K562 (cell line): ENCODE data around the gene FFAR1. TPM values are rescaled to one million over a fixed set of nuclear protein-coding genes. Genes with fewer than 3 reads are reported as not detected.

Experiments used
- ATAC-seq: fragments of 200-7000 bp; cut with Tn5 transposase; 3 replicates; pipeline ENCODE4 v1.9.1; 2020; ENCODE audit warnings: moderate library complexity
- BruUV-seq: library from RNA; stranded (reverse); fragments of 400-500 nt; replicated peaks from 2 replicates; lab custom pipeline; 2021; lab: Mats Ljungman, UMichigan
- CTCF ChIA-PET: fragments of 300-600 bp; formaldehyde crosslinking; extraction: SDS; loops from one replicate; lab custom pipeline; 2021; ENCODE audit warnings: low intra/inter-chr PET ratio; lab: Yijun Ruan, JAX
- POLR2A ChIA-PET: fragments of 300-600, 350-650 bp; sonication (Branson Sonifier 250); formaldehyde crosslinking; extraction: SDS; loops from one replicate; lab custom pipeline; 2021; ENCODE audit warnings: antibody characterized with exemption, inconsistent platforms; lab: Yijun Ruan, JAX
- DNase-seq, 4 experiments: peaks; one replicate each; pipeline versions ENCODE4 v3.0.0 to v3.0.0-alpha.2; 2011 to 2018; ENCODE audit warnings: low spot score in 3 of 4, mixed read lengths in 3 of 4; ENCODE audit errors: extremely low read depth in 1 of 4
- FAIRE-seq: peaks from 2 replicates; lab custom pipeline; 2011; peaks lifted over from hg19 to GRCh38; lab: Jason Lieb, UNC
- H2AFZ ChIP-seq: 2 replicates; pipeline ENCODE4 v1.6.0; 2011; ENCODE audit warnings: low read depth, low read length, control low read depth, inconsistent platforms
- H3K27ac ChIP-seq: fragments of 200-600 bp; 3 replicates; pipeline ENCODE4 v1.8.0; 2011; ENCODE audit warnings: low read depth, mild to moderate bottlenecking, control low read depth, inconsistent platforms, low read length, moderate library complexity, mixed read lengths; ENCODE audit errors: extremely low read depth
- H3K27me3 ChIP-seq, 2 experiments: fragments of 300-600 bp in 1 of 2; 2 replicates in 1 of 2; 3 replicates in 1 of 2; pipeline versions ENCODE4 v1.6.0 to v1.8.0; 2011; ENCODE audit warnings: inconsistent platforms in 2 of 2, low read length in 2 of 2, mild to moderate bottlenecking in 1 of 2, mixed read lengths in 1 of 2, moderate library complexity in 1 of 2; ENCODE audit not compliant: control insufficient read depth in 2 of 2, insufficient read depth in 2 of 2
- H3K36me3 ChIP-seq: fragments of 300-600 bp; 3 replicates; pipeline ENCODE4 v1.8.0; 2011; ENCODE audit warnings: mild to moderate bottlenecking, low read length, inconsistent platforms; ENCODE audit not compliant: control insufficient read depth, insufficient read depth
- H3K4me1 ChIP-seq, 2 experiments: fragments of 200-600 bp in 1 of 2; replicated peaks in 1 of 2; 2 replicates in 1 of 2; 3 replicates in 1 of 2; pipeline versions ENCODE4 v1.5.1 to v1.8.0; 2011; ENCODE audit warnings: inconsistent platforms in 2 of 2, low read length in 2 of 2, mild to moderate bottlenecking in 1 of 2, mixed read lengths in 1 of 2, moderate library complexity in 1 of 2; ENCODE audit not compliant: control insufficient read depth in 2 of 2, insufficient read depth in 2 of 2
- H3K4me2 ChIP-seq: 2 replicates; pipeline ENCODE4 v1.6.1; 2011; ENCODE audit warnings: low read length, control low read depth, inconsistent platforms, mixed read lengths; ENCODE audit not compliant: insufficient read depth
- H3K4me3 ChIP-seq: fragments of 200-600 bp; sonication (generic), shearing (Covaris generic); 2 replicates; pipeline ENCODE4 v1.5.1; 2016; ENCODE audit warnings: control low read depth, inconsistent platforms
- H3K79me2 ChIP-seq: fragments of 200-600 bp; 3 replicates; pipeline ENCODE4 v1.8.0; 2011; ENCODE audit warnings: low read length, inconsistent platforms; ENCODE audit not compliant: control insufficient read depth, insufficient read depth
- H3K9ac ChIP-seq, 2 experiments: 2 replicates each; pipeline versions ENCODE4 v1.6.0 to v1.6.1; 2011; ENCODE audit warnings: low read depth in 2 of 2, low read length in 2 of 2, control low read depth in 1 of 2, inconsistent platforms in 1 of 2, mild to moderate bottlenecking in 1 of 2, mixed read lengths in 1 of 2; ENCODE audit not compliant: insufficient read depth in 1 of 2
- H3K9me1 ChIP-seq: one replicate; pipeline ENCODE4 v1.6.0; 2011; ENCODE audit warnings: inconsistent platforms, mild to moderate bottlenecking, low read length, moderate library complexity; ENCODE audit not compliant: control insufficient read depth, insufficient read depth
- H3K9me3 ChIP-seq: replicated peaks from 2 replicates; pipeline ENCODE4 v1.5.1; 2011; ENCODE audit warnings: low read depth, low read length, inconsistent platforms; ENCODE audit not compliant: control insufficient read depth, insufficient read depth
- H4K20me1 ChIP-seq: replicated peaks from 2 replicates; pipeline ENCODE4 v1.6.1; 2011; ENCODE audit warnings: low read length, inconsistent platforms, mixed read lengths; ENCODE audit not compliant: control insufficient read depth, insufficient read depth
- BRF1 ChIP-seq: IDR thresholded peaks from 3 replicates; pipeline ENCODE4 v1.6.1; 2011; ENCODE audit warnings: borderline replicate concordance, mild to moderate bottlenecking; ENCODE audit not compliant: insufficient read length; ENCODE audit errors: extremely low read depth
- CBFB ChIP-seq: sonication (generic); formaldehyde crosslinking; IDR thresholded peaks from 2 replicates; pipeline ENCODE4 v1.4.0; 2020; ENCODE audit warnings: mild to moderate bottlenecking, missing genetic modification reagents
- GABPB1 ChIP-seq: sonication (generic); formaldehyde crosslinking; IDR thresholded peaks from 2 replicates; pipeline ENCODE4 v1.8.0; 2022; ENCODE audit warnings: mild to moderate bottlenecking, missing genetic modification reagents
- HDAC2 ChIP-seq: fragments of 450-650 bp; IDR thresholded peaks from 2 replicates; pipeline ENCODE4 v1.6.1; 2016; ENCODE audit warnings: mild to moderate bottlenecking
- HNRNPK ChIP-seq: fragments of 200-400 bp; formaldehyde crosslinking; IDR thresholded peaks from one replicate; pipeline ENCODE4 v1.6.1; 2018; ENCODE audit warnings: mild to moderate bottlenecking, low read depth, low read length; ENCODE audit not compliant: poor library complexity, severe bottlenecking
- PCBP1 ChIP-seq: fragments of 200-400 bp; formaldehyde crosslinking; IDR thresholded peaks from 2 replicates; pipeline ENCODE4 v1.6.1; 2018; ENCODE audit warnings: mild to moderate bottlenecking, low read depth, low read length; ENCODE audit not compliant: poor library complexity, severe bottlenecking
- PML ChIP-seq: IDR thresholded peaks from 2 replicates; pipeline ENCODE4 v1.6.1; 2012; ENCODE audit warnings: low read length, inconsistent platforms
- ZNF165 ChIP-seq: fragments of 250-450 bp; sonication (Bioruptor Pico); IDR thresholded peaks from 2 replicates; pipeline ENCODE4 v1.4.0; 2020; ENCODE audit warnings: borderline replicate concordance
- WGBS: fragments of 100-300 bp; shearing (Covaris generic); methylation state at CpG from one replicate; pipeline ENCODE4 v1.1.6; 2016; ENCODE audit warnings: low coverage, mixed read lengths; ENCODE audit not compliant: insufficient coverage; ENCODE audit errors: missing lambda C conversion rate; 5-methylcytosine and 5-hydroxymethylcytosine counted together
- in situ Hi-C: fragments of 300-500 bp; cut with MboI; formaldehyde crosslinking; loops from 4 replicates; pipeline ENCODE4 v1.15.0; 2018; ENCODE audit warnings: inconsistent platforms, mixed read lengths
- intact Hi-C: fragments of 100-400 bp; cut with micrococcal nuclease; formaldehyde crosslinking; loops from 2 replicates; pipeline ENCODE4 v1.14.2; 2022
- polyA plus RNA-seq, 8 experiments: library from polyadenylated mRNA; depleted of rRNA in 4 of 8; stranded (reverse) in 5 of 8; unstranded in 3 of 8; fragments of >200 nt; fragmentation: Nextera tagmentation in 2 of 8; fragmentation: Illumina TruSeq in 1 of 8; extraction: Ambion mirVana in 2 of 8; extraction: Trizol in 1 of 8; gene quantifications; 2 replicates each; pipeline versions ENCODE4 v1.2.1 to v1.2.3, GENCODE V29; 2011 to 2014; ENCODE audit warnings: inconsistent platforms in 1 of 8, missing spikeins in 1 of 8
- total RNA-seq, 7 experiments: library from RNA; depleted of rRNA in 6 of 7; stranded (reverse); fragments of >200 nt in 6 of 7; fragmentation: Illumina TruSeq in 2 of 7; extraction: Trizol in 2 of 7; gene quantifications; 2 replicates each; pipeline versions ENCODE4 v1.2.1 to v1.2.3, GENCODE V29; 2011 to 2021; ENCODE audit warnings: low replicate concordance in 1 of 7
- TF ChIP-seq, protein P1 (sequence below): sonication (generic); formaldehyde crosslinking; IDR thresholded peaks from 2 replicates; pipeline ENCODE4 v1.8.1; 2022; ENCODE audit warnings: missing genetic modification reagents
- TF ChIP-seq, protein P2 (sequence below): fragments of 450-650 bp; IDR thresholded peaks from 2 replicates; pipeline ENCODE4 v1.6.1; 2014; ENCODE audit warnings: low read depth, mild to moderate bottlenecking, moderate library complexity, borderline replicate concordance
- TF ChIP-seq, protein P3 (sequence below): IDR thresholded peaks from 2 replicates; pipeline ENCODE4 v1.6.1; 2016; ENCODE audit warnings: missing genetic modification characterization, missing compliant biosample characterization
- TF ChIP-seq, protein P4 (sequence below): fragments of 450-650 bp; formaldehyde crosslinking; IDR thresholded peaks from 2 replicates; pipeline ENCODE4 v1.4.0; 2020; ENCODE audit warnings: mild to moderate bottlenecking, moderate library complexity
- TF ChIP-seq, protein P5 (sequence below): fragments of 250-450 bp; sonication (Bioruptor Pico); IDR thresholded peaks from 2 replicates; pipeline ENCODE4 v1.4.0; 2020; ENCODE audit warnings: mild to moderate bottlenecking, moderate library complexity

FFAR1 gene
- total and polyA plus RNA-seq, 9 of the 15 experiments (the other 6 are each of a cell fraction or from before 2014, with no cell fraction given), result not detected

DNA sequence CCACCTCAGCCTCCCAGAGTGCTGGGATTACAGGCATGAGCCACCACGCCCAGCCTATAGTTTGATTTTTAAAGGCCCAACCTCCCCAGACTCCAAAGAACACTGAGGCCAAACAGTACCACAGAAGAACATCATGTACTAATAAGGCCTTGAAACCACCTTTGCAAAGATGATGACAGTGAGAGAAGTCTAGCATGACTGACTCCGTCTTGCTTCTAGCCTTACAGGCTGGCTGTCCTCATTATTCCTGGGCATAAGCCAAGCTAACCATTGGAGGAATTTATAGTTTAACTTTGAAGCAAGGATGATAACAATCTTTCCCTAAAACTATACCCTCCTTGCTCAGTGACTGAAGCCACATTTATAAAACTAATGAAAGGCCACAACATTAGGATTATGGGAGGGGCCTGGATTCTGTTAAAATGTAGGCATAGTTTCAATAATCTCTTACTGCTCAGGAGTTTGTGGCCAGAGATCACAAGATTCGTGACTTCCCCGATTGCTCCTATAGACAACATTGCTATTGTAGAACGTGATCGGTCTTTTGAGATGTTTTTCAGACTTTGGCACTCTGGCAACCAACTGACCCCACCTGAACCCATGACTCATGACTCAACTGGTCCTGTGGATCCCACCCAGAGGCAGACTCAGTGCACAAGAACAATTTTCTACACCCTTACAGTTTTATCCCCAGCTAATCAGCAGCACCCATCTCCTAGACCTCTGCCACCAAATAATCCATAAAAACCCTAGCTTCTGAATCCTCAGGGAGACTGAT is 40.8 kb downstream of the FFAR1 start:
- POLR2A ChIA-PET, result interaction anchor here (1.6 kb wide), 1 partner anchor 12 kb away, joined by 4 read pairs; no protein-coding TSS in a partner anchor
- Histone ChIP-seq H3K27me3 (no peaks in the 10 kb centered on the region), H3K4me3 (no peak overlapping the region), H3K27ac (peak overlapping the region; percentile 56; the same call in 2 of the 3 replicates), H3K9me1 (no peaks in the 10 kb centered on the region), H3K4me1 (peaks cover 16 to 18% of the 10 kb centered on the region in 2 experiments; a peak in 4 of 5 replicates), H3K4me2 (peak overlapping the region; percentile 53; the same call in 1 of the 2 replicates), H3K36me3 (no peaks in the 10 kb centered on the region), H2AFZ (peak overlapping the region; percentile 73; the same call in 1 of the 2 replicates), H3K9me3 (no peaks in the 10 kb centered on the region; the same call in none of the 2 replicates), H3K79me2 (no peaks in the 10 kb centered on the region), H3K9ac (no peak overlapping the region), H4K20me1 (no peaks in the 10 kb centered on the region)
- peak in 1 of 4 experiments; percentile 49 for DNase-seq
- intact Hi-C loops (no loop called here), in situ Hi-C loops (no loop called here)
- ATAC-seq, result peak; percentile 33; the same call in 1 of the 3 replicates
- no TSS peak for BruUV-seq
- WGBS, result 32% methylated on average over 6 of the region's 6 CpGs
- peak; percentile 49 for FAIRE-seq
- CTCF ChIA-PET, result no interaction called here
- TF ChIP-seq PML, result no peak
- TF ChIP-seq, protein P1, sequence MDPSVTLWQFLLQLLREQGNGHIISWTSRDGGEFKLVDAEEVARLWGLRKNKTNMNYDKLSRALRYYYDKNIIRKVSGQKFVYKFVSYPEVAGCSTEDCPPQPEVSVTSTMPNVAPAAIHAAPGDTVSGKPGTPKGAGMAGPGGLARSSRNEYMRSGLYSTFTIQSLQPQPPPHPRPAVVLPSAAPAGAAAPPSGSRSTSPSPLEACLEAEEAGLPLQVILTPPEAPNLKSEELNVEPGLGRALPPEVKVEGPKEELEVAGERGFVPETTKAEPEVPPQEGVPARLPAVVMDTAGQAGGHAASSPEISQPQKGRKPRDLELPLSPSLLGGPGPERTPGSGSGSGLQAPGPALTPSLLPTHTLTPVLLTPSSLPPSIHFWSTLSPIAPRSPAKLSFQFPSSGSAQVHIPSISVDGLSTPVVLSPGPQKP (CRISPR knock-in tag), result no peak
- TF ChIP-seq, protein P2, sequence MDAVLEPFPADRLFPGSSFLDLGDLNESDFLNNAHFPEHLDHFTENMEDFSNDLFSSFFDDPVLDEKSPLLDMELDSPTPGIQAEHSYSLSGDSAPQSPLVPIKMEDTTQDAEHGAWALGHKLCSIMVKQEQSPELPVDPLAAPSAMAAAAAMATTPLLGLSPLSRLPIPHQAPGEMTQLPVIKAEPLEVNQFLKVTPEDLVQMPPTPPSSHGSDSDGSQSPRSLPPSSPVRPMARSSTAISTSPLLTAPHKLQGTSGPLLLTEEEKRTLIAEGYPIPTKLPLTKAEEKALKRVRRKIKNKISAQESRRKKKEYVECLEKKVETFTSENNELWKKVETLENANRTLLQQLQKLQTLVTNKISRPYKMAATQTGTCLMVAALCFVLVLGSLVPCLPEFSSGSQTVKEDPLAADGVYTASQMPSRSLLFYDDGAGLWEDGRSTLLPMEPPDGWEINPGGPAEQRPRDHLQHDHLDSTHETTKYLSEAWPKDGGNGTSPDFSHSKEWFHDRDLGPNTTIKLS, result no peak
- no peak for TF ChIP-seq GABPB1
- TF ChIP-seq, protein P3, sequence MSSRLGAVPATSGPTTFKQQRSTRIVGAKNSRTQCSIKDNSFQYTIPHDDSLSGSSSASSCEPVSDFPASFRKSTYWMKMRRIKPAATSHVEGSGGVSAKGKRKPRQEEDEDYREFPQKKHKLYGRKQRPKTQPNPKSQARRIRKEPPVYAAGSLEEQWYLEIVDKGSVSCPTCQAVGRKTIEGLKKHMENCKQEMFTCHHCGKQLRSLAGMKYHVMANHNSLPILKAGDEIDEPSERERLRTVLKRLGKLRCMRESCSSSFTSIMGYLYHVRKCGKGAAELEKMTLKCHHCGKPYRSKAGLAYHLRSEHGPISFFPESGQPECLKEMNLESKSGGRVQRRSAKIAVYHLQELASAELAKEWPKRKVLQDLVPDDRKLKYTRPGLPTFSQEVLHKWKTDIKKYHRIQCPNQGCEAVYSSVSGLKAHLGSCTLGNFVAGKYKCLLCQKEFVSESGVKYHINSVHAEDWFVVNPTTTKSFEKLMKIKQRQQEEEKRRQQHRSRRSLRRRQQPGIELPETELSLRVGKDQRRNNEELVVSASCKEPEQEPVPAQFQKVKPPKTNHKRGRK (tag), result no peak
- TF ChIP-seq BRF1, result no peak
- no peak for TF ChIP-seq HNRNPK
- TF ChIP-seq, protein P4, sequence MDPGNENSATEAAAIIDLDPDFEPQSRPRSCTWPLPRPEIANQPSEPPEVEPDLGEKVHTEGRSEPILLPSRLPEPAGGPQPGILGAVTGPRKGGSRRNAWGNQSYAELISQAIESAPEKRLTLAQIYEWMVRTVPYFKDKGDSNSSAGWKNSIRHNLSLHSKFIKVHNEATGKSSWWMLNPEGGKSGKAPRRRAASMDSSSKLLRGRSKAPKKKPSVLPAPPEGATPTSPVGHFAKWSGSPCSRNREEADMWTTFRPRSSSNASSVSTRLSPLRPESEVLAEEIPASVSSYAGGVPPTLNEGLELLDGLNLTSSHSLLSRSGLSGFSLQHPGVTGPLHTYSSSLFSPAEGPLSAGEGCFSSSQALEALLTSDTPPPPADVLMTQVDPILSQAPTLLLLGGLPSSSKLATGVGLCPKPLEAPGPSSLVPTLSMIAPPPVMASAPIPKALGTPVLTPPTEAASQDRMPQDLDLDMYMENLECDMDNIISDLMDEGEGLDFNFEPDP (CRISPR knock-in tag), result no peak
- no peak for TF ChIP-seq PCBP1
- no peak for TF ChIP-seq ZNF165 (CRISPR knock-in tag)
- no peak for TF ChIP-seq HDAC2
- TF ChIP-seq, protein P5, sequence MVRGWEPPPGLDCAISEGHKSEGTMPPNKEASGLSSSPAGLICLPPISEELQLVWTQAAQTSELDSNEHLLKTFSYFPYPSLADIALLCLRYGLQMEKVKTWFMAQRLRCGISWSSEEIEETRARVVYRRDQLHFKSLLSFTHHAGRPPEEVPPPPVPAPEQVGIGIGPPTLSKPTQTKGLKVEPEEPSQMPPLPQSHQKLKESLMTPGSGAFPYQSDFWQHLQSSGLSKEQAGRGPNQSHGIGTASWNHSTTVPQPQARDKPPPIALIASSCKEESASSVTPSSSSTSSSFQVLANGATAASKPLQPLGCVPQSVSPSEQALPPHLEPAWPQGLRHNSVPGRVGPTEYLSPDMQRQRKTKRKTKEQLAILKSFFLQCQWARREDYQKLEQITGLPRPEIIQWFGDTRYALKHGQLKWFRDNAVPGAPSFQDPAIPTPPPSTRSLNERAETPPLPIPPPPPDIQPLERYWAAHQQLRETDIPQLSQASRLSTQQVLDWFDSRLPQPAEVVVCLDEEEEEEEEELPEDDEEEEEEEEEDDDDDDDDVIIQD, result no peak
- TF ChIP-seq CBFB (CRISPR knock-in tag), result no peak
